ENCODE measurements around the gene OR10V1.

The OR10V1 gene

GRCh38 chr11:59716051-59716450 lies 2.4 kb upstream of the OR10V1 start:
- no peaks in the 10 kb centered on the region for H3K36me3 ChIP-seq (ENCODE audit: insufficient read depth, low read length)
- peaks cover 7% of the 10 kb centered on the region for H3K27me3 ChIP-seq (ENCODE audit: insufficient read depth, low read length, poor library complexity)
- no peaks in the 10 kb centered on the region for H3K9me3 ChIP-seq (ENCODE audit: insufficient read depth, low read length, severe bottlenecking)
- no peak overlapping the region for H3K9ac ChIP-seq (ENCODE audit: low read depth, low read length)
- no peak for DNase-seq
- no peak for ATAC-seq (ENCODE audit: insufficient read depth, low read depth)
- no peak overlapping the region for H2AFZ ChIP-seq (ENCODE audit: low read depth, low read length)
- H4K20me1 ChIP-seq (ENCODE audit: insufficient read depth, low read length): no peaks in the 10 kb centered on the region
- H3K4me3 ChIP-seq (ENCODE audit: low read depth in 1 of 2, low read length in 2 of 2): no peak overlapping the region
- H3K27ac ChIP-seq (ENCODE audit: low read length): no peak overlapping the region
- H3K79me2 ChIP-seq (ENCODE audit: insufficient read depth, low read length): no peaks in the 10 kb centered on the region
- no peaks in the 10 kb centered on the region for H3K4me1 ChIP-seq (ENCODE audit: insufficient read depth, low read length)
- TF ChIP-seq EZH2 (IDR thresholded peaks at IDR 0.05; ENCODE audit: borderline replicate concordance, low read depth, low read length, severe bottlenecking): no peak
- H3K4me2 ChIP-seq (ENCODE audit: insufficient read depth, low read length): no peak overlapping the region

GRCh38 chr11:59710136-59710847 lies 3.4 kb downstream of the OR10V1 start:
- H3K9me3 ChIP-seq (ENCODE audit: insufficient read depth, low read length, severe bottlenecking): no peaks in the 10 kb centered on the region
- peaks cover 5% of the 10 kb centered on the region for H3K27me3 ChIP-seq (ENCODE audit: insufficient read depth, low read length, poor library complexity)
- no peaks in the 10 kb centered on the region for H3K4me1 ChIP-seq (ENCODE audit: insufficient read depth, low read length)
- H3K9ac ChIP-seq (ENCODE audit: low read depth, low read length): no peak overlapping the region
- no peak overlapping the region for H3K4me2 ChIP-seq (ENCODE audit: insufficient read depth, low read length)
- ATAC-seq (ENCODE audit: insufficient read depth, low read depth) (no peak), DNase-seq (no peak)
- H2AFZ ChIP-seq (ENCODE audit: low read depth, low read length): no peak overlapping the region
- no peaks in the 10 kb centered on the region for H3K79me2 ChIP-seq (ENCODE audit: insufficient read depth, low read length)
- no peak overlapping the region for H3K27ac ChIP-seq (ENCODE audit: low read length)
- no peak overlapping the region for H3K4me3 ChIP-seq (ENCODE audit: low read depth in 1 of 2, low read length in 2 of 2)
- TF ChIP-seq EZH2 (IDR thresholded peaks at IDR 0.05; ENCODE audit: borderline replicate concordance, low read depth, low read length, severe bottlenecking): no peak
- no peak for TF ChIP-seq CTCF (IDR thresholded peaks at IDR 0.05; ENCODE audit: borderline replicate concordance, extremely low read depth, low read length, poor library complexity, severe bottlenecking)
- H4K20me1 ChIP-seq (ENCODE audit: insufficient read depth, low read length): no peaks in the 10 kb centered on the region
- H3K36me3 ChIP-seq (ENCODE audit: insufficient read depth, low read length): no peaks in the 10 kb centered on the region

- Histone ChIP-seq H3K4me3 (ENCODE audit: low read depth in 1 of 2, low read length in 2 of 2) (no peak overlapping the region), H2AFZ (ENCODE audit: low read depth, low read length) (no peak overlapping the region), H3K9me3 (ENCODE audit: insufficient read depth, low read length, severe bottlenecking) (no peaks in the 10 kb centered on the region), H3K9ac (ENCODE audit: low read depth, low read length) (no peak overlapping the region), H4K20me1 (ENCODE audit: insufficient read depth, low read length) (no peaks in the 10 kb centered on the region), H3K36me3 (ENCODE audit: insufficient read depth, low read length) (no peaks in the 10 kb centered on the region), H3K4me2 (ENCODE audit: insufficient read depth, low read length) (no peak overlapping the region), H3K4me1 (ENCODE audit: insufficient read depth, low read length) (no peaks in the 10 kb centered on the region), H3K79me2 (ENCODE audit: insufficient read depth, low read length) (no peaks in the 10 kb centered on the region), H3K27me3 (ENCODE audit: insufficient read depth, low read length, poor library complexity) (no peaks in the 10 kb centered on the region), H3K27ac (ENCODE audit: low read length) (no peak overlapping the region)
- DNase-seq: no peak
- TF ChIP-seq CTCF (IDR thresholded peaks at IDR 0.05; ENCODE audit: borderline replicate concordance, extremely low read depth, low read length, poor library complexity, severe bottlenecking) (no peak), EZH2 (IDR thresholded peaks at IDR 0.05; ENCODE audit: borderline replicate concordance, low read depth, low read length, severe bottlenecking) (no peak)
- no peak for ATAC-seq (ENCODE audit: insufficient read depth, low read depth)
Measured at GRCh38 chr11:59708537-59708936, 5.1 kb downstream of the OR10V1 start.

GRCh38 chr11:59707371-59707770 lies 6.3 kb downstream of the OR10V1 start:
- no peak overlapping the region for H3K4me3 ChIP-seq (ENCODE audit: low read depth in 1 of 2, low read length in 2 of 2)
- H3K27me3 ChIP-seq (ENCODE audit: insufficient read depth, low read length, poor library complexity): no peaks in the 10 kb centered on the region
- DNase-seq: no peak
- H3K4me2 ChIP-seq (ENCODE audit: insufficient read depth, low read length): no peak overlapping the region
- H3K27ac ChIP-seq (ENCODE audit: low read length): no peak overlapping the region
- no peaks in the 10 kb centered on the region for H3K36me3 ChIP-seq (ENCODE audit: insufficient read depth, low read length)
- H3K79me2 ChIP-seq (ENCODE audit: insufficient read depth, low read length): no peaks in the 10 kb centered on the region
- H3K4me1 ChIP-seq (ENCODE audit: insufficient read depth, low read length): no peaks in the 10 kb centered on the region
- no peak for ATAC-seq (ENCODE audit: insufficient read depth, low read depth)
- no peak overlapping the region for H2AFZ ChIP-seq (ENCODE audit: low read depth, low read length)
- H4K20me1 ChIP-seq (ENCODE audit: insufficient read depth, low read length): no peaks in the 10 kb centered on the region
- no peaks in the 10 kb centered on the region for H3K9me3 ChIP-seq (ENCODE audit: insufficient read depth, low read length, severe bottlenecking)
- TF ChIP-seq EZH2 (IDR thresholded peaks at IDR 0.05; ENCODE audit: borderline replicate concordance, low read depth, low read length, severe bottlenecking): no peak
- TF ChIP-seq CTCF (IDR thresholded peaks at IDR 0.05; ENCODE audit: borderline replicate concordance, extremely low read depth, low read length, poor library complexity, severe bottlenecking): no peak
- no peak overlapping the region for H3K9ac ChIP-seq (ENCODE audit: low read depth, low read length)
